ENCODE results near the gene MYO7A.

The MYO7A gene

GRCh38 chr11:77202941-77203900 lies 75.2 kb downstream of the MYO7A start:
- no peak for DNase-seq

GRCh38 chr11:77203901-77204753 lies 76.1 kb downstream of the MYO7A start:
- DNase-seq, result no peak

- DNase-seq, result no peak
These were observed 76.9 kb downstream of the MYO7A start for GRCh38 chr11:77204754-77205466.

GRCh38 chr11:77205467-77206263 lies 77.6 kb downstream of the MYO7A start:
- DNase-seq, result no peak

GRCh38 chr11:77206264-77207018 lies 78.4 kb downstream of the MYO7A start:
- DNase-seq, result no peak

GRCh38 chr11:77207019-77207485 lies 79.0 kb downstream of the MYO7A start:
- DNase-seq, result no peak

GRCh38 chr11:77207618-77208313 lies 79.7 kb downstream of the MYO7A start:
- DNase-seq, result no peak

GRCh38 chr11:77208535-77208934 lies 80.5 kb downstream of the MYO7A start:
- no peak for DNase-seq

- DNase-seq, result no peak
These were observed 81.6 kb downstream of the MYO7A start for GRCh38 chr11:77209663-77210062.

GRCh38 chr11:77211040-77211451 lies 83.0 kb downstream of the MYO7A start:
- DNase-seq, result no peak

- DNase-seq, result no peak
These were observed 83.7 kb downstream of the MYO7A start for GRCh38 chr11:77211594-77212251.

GRCh38 chr11:77212314-77213007 lies 84.4 kb downstream of the MYO7A start:
- DNase-seq, result no peak

- DNase-seq, result no peak
These were observed 85.1 kb downstream of the MYO7A start for GRCh38 chr11:77213029-77213579.

GRCh38 chr11:77213589-77214428 lies 85.8 kb downstream of the MYO7A start:
- no peak for DNase-seq

- DNase-seq, result no peak
These were observed 86.5 kb downstream of the MYO7A start for GRCh38 chr11:77214557-77214956.

- no peak for DNase-seq
These were observed 87.1 kb downstream of the MYO7A start for GRCh38 chr11:77215106-77215505.

- DNase-seq, result no peak
These were observed 89.1 kb downstream of the MYO7A start for GRCh38 chr11:77217156-77217555.

GRCh38 chr11:77223797-77224196 lies 95.8 kb downstream of the MYO7A start:
- no peak for DNase-seq
